Right forelimb (tissue), 1 donor: ENCODE results near the gene MTLN.
"Not testable (repeated sequence)": the region's sequence is repeated elsewhere in the genome, so short reads cannot be mapped to it uniquely, and the experiment has no call there.

Source experiments
- DNase-seq: peaks from one replicate; pipeline ENCODE4 v3.0.0-alpha.2; 2018

The MTLN gene, protein sequence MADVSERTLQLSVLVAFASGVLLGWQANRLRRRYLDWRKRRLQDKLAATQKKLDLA

GRCh38 chr2:110211938-110212858 lies at the start of gene MTLN:
Gene MTLN, minus strand, starts transcription at chr2:110212547. Its CDS starts 22 bp downstream, at chr2:110212525.
- DNase-seq: peak; percentile 89

DNA sequence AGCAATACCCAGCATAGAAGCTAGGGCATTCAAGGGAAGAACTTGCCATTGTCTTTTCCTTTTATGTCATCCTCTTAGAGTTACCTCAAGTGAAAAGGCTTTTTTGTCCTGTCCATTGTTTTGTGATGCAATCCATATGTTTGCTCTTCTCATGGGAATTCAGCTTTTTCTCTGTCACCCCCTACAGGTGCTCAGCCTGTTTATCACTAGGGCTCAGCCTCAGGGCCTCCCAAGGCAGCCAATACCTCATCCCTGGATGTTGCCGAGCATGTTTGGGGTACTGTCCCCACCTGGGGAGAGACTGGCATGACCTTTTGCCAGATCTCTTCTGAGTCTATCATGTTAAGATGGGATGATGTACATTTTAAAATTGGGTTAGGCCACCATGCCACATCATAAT lies 49.6 kb upstream of the MTLN start:
- not testable (repeated sequence) for DNase-seq

GRCh38 chr2:110248081-110248795 lies 35.9 kb upstream of the MTLN start:
- not testable (repeated sequence) for DNase-seq

- not testable (repeated sequence) for DNase-seq
Observed at GRCh38 chr2:110245488-110246435, 33.4 kb upstream of the MTLN start.

DNA sequence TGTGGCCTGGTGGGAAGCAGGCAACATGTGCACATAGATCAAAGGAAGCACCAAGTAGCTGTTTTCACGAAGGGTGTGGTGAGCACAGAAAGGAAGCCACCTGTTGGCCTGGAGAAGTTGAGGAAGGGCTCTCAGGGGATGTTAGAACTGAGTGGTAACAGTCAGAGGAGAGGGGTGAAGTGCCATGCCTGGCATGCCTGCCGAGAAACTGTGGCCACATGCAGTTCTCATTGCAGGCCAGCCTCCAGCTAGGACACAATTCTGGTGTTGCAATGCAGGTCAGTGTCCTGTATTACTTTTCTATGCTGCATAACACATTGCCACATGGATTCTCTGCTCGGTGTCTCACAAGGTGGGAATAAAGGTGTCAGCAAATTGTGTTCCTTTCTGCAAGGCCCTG lies 30.9 kb upstream of the MTLN start:
- DNase-seq: not testable (repeated sequence)

GRCh38 chr2:110234514-110234913 lies 22.2 kb upstream of the MTLN start:
- DNase-seq: not testable (repeated sequence)

DNA sequence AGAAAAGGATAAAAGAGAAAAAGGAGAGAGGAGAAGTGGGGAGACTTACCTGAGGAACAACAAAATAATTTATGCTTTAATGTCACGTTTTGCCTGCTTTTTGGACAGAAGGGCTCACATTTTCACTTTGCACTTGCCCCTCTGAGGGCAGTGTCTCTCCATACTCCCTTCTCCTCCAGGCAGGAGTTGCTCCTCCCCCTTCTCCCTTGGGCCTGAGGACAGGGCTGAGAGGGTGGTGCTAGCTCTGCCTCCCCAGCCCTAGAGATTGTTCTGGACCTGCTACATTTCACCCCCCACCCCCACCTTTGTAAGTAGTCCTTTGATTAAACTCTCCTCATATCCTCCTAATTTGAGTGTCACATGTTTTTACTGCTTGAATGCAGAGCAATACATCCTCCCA lies 17.5 kb upstream of the MTLN start:
- DNase-seq: not testable (repeated sequence)

- DNase-seq: not testable (repeated sequence)
Observed at GRCh38 chr2:110222626-110223025, 10.3 kb upstream of the MTLN start.

DNA sequence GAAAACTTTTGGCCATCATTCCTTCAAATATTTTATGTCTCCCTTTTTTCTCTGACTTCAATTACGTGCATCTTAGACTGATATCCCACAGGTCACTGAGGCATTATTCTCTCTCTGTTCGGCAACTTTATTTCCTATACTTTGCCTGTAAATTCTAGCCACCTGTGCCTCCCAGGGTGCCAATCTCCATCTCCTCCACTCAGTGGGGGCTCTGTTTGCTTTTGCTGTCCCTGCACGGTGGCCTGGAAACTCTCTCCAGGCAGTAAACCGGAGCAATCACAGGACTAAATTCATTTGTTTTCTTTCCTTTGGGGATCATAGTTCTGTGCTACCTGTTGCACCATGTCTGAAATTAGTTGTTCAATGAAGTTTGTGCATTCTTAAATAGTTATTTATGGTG lies 9.6 kb upstream of the MTLN start:
- DNase-seq: no peak

DNA sequence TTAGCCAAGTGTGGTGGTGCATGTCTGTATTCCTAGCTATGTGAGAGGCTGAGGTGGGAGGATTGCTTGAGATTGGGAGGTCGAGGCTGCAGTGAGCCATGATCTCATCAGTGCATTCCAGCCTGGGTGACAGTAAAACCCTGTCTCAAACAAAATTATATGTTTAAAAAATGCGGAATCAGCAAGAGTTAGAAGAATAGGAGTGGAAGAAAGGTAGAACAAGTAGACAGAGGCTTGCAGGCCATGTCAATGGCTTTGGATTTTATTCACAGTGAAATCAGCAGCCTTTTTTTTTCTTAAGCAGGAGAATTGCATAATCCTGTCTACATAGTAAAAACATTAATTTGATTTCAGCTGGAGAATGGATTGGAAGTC lies 7.8 kb upstream of the MTLN start:
- no peak for DNase-seq

DNA sequence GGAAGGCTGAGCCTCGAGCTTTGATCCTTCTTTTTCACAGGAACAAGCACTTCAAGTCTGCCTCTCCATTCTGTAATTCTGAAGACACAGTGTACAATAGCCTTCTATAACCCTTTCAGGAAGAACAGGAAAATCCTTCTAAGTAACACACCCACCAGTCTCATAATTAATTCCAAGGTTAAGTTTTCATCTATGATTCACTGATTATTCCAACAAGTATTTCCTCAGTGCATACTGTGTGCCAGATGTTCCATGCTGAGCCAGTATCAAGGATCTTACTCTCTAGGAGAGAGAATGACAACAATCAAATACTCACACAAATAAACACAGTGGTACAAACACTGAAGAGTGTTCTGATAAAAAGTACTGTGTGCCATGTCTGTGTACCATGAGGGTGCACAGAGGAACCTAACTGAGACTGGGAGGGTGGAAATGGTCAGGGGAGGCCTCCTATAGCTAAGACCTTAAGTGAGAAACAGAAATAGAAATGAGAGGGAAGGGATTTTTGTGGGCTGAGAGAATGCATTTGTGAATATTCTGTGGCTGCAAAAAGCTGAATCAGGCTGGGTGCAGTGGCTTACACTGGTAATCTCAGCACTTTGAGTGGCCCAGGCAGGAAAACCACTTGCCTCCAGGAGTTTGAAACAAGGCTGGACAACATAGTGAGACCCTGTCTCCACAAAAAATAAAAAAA lies 7.3 kb upstream of the MTLN start:
- DNase-seq: no peak

DNA sequence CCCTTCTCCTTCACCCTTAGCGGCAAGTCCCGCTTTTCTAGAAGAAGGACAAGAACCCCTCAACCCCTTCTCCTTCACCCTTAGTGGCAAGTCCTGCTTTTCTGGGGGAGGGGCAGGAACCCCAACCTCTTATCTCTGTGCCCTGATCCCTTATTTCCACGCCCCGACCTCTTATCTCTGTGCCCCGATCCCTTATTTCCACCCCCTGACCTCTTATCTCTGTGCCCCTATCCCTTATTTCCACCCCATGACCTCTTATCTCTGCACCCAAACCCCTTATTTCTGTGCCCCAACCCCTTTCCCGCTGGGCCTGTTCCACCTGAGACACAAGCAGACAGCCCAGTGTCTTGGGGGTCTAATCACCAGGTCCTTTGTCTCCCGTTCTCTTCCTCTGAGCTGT lies 6.5 kb upstream of the MTLN start:
- DNase-seq: not testable (repeated sequence)

GRCh38 chr2:110216803-110217202 lies 4.5 kb upstream of the MTLN start:
- no peak for DNase-seq

GRCh38 chr2:110216199-110216598 lies 3.9 kb upstream of the MTLN start:
- no peak for DNase-seq

- DNase-seq: no peak
Observed at GRCh38 chr2:110215566-110216158, 3.3 kb upstream of the MTLN start.

DNA sequence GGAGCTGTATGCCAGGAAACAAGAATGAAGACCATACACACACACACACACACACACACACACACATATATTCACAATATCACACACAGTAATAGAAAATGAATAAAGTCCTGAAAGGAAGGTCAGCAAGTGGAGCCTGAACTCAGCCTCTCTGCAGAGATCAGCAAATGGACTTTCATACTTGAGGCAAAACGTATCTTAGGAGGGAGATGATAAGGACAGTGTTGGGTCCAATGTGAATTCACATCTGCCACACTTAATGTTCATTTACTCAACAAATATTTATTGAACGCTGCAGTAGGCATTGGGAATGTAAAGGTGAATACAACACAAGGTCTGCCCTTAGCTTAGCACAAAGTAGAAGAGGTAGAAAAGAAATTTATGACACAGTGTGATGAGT lies 2.7 kb upstream of the MTLN start:
- DNase-seq: no peak

GRCh38 chr2:110213522-110213921 lies 1.2 kb upstream of the MTLN start:
- not testable (repeated sequence) for DNase-seq

- DNase-seq: no peak
Observed at GRCh38 chr2:110205660-110206455, 6.5 kb downstream of the MTLN start.

GRCh38 chr2:110204408-110205385 lies 7.7 kb downstream of the MTLN start, which contains the start of gene NPHP1:
Gene NPHP1, minus strand, starts transcription at chr2:110205013. Its CDS starts 45 bp downstream, at chr2:110204968.
- DNase-seq: peak; percentile 94
